NCI-H2029 treated with DMSO at 0.1 percent for 48 hours (cell line): Measurements from ENCODE around the gene HEATR5B.
"Not testable (repeated sequence)": the region's sequence is repeated elsewhere in the genome, so short reads cannot be mapped to it uniquely, and the experiment has no call there.

Source experiments
- DNase-seq: peaks from one replicate; lab custom pipeline; 2025; lab: John Stamatoyannopoulos, UW

The HEATR5B gene

GRCh38 chr2:36936526-36936925 is 147.6 kb downstream of the HEATR5B start:
- DNase-seq = not testable (repeated sequence)

- DNase-seq = not testable (repeated sequence)
These were observed 152.5 kb downstream of the HEATR5B start for GRCh38 chr2:36931688-36932087.
